Activated CD8-positive, alpha-beta memory T cell treated with anti-CD3 and anti-CD28 coated beads, Interleukin-2, amount 10 ng/mL, durations not matched to agents 7 days and 5 days (primary cell): Measurements from ENCODE around the gene ATP5MC3. TPM values are rescaled to one million over a fixed set of nuclear protein-coding genes. Genes with fewer than 3 reads are reported as not detected.
A peak's percentile ranks its signal among the peaks of the same experiment; 100 is the strongest.

Experiments used
- ATAC-seq: fragments of 150-1000 bp; cut with Tn5 transposase; one replicate; pipeline ENCODE4 v1.10.0; 2021; ENCODE audit warnings: moderate library complexity
- CTCF ChIA-PET: fragments of 350-600 bp; sonication (Branson Sonifier 250); formaldehyde crosslinking; loops from one replicate; lab custom pipeline; 2021; ENCODE audit warnings: antibody characterized with exemption; lab: Charles Lee
- DNase-seq: peaks from one replicate; pipeline ENCODE4 v3.0.0-alpha.2; 2020
- H3K27ac Mint-ChIP-seq: one replicate; pipeline ENCODE4 v1.8.0; 2021; ENCODE audit warnings: mild to moderate bottlenecking, mixed read lengths
- H3K27me3 Mint-ChIP-seq: one replicate; pipeline ENCODE4 v1.8.0; 2021; ENCODE audit warnings: mixed read lengths
- H3K36me3 Mint-ChIP-seq: one replicate; pipeline ENCODE4 v1.8.0; 2021; ENCODE audit warnings: mild to moderate bottlenecking, mixed read lengths
- H3K4me1 Mint-ChIP-seq: one replicate; pipeline ENCODE4 v1.8.0; 2021; ENCODE audit warnings: mixed read lengths
- H3K4me3 Mint-ChIP-seq: one replicate; pipeline ENCODE4 v1.8.0; 2021; ENCODE audit warnings: mild to moderate bottlenecking, moderate library complexity, mixed read lengths
- H3K9me3 Mint-ChIP-seq: one replicate; pipeline ENCODE4 v1.8.0; 2022; ENCODE audit warnings: low read depth, mixed read lengths
- microRNA-seq: library from miRNA; unstranded; fragments of <30 nt; microRNA quantifications from one replicate; pipeline ENCODE4 v1.2.0, GENCODE V29; 2022
- total RNA-seq, 2 experiments: library from RNA; stranded (reverse); gene quantifications; one replicate each; pipeline ENCODE4 v1.2.3, GENCODE V29; 2021

Gene ATP5MC3
- total RNA-seq, 2 experiments from 2014 or later: 240 to 332 TPM

DNA sequence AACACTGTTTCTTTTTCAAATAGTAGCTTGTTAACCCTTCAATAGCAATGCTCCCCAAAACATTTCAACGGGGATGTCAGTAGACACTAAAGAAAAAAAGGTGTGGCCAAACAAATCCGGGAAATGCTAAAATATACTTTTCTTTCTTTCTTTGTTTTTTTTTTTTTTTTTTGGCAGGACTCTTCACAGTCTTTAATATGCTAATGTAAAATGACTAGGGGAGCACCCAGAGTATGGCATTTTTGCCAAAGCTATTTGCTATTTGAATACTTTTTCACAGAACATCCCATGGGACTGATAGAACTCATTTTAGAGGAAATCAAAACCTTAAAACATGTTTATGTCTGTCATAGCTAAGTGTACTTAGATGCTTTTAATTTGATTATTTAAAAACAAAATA, 45.6 kb downstream of the ATP5MC3 start:
- no peaks in the 10 kb centered on the region for H3K9me3 Mint-ChIP-seq
- peaks cover 38% of the 10 kb centered on the region for H3K36me3 Mint-ChIP-seq
- CTCF ChIA-PET: interaction anchor here (0.7 kb wide), 1 partner anchor 12 kb away, joined by 3 read pairs; no protein-coding TSS in a partner anchor
- DNase-seq (no peak), ATAC-seq (no peak)
- H3K27me3 Mint-ChIP-seq: no peaks in the 10 kb centered on the region
- no peak overlapping the region for H3K4me3 Mint-ChIP-seq
- no peak overlapping the region for H3K27ac Mint-ChIP-seq
- H3K4me1 Mint-ChIP-seq: peaks cover 18% of the 10 kb centered on the region

DNA sequence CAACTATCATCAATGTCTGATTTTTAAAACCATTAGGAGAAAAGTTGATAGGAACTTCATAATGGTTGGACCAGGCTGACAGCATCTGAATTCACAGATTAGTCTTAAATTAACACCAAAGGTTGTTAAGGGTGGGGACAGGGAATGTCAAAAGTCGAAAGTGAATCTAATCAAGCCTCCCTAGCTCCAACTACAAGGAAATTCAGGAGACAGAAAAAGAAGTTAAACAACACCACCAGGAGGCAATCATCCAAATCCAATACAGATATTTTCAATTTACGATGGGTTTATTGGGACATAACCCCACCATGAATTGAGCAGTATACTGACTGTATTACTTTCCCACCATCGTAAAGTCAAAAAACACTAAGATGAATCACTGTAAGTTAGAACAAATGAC, 46.3 kb downstream of the ATP5MC3 start:
- H3K9me3 Mint-ChIP-seq: no peaks in the 10 kb centered on the region
- DNase-seq (no peak), ATAC-seq (no peak)
- H3K4me3 Mint-ChIP-seq: no peak overlapping the region
- H3K36me3 Mint-ChIP-seq: peaks cover 37% of the 10 kb centered on the region
- CTCF ChIA-PET: interaction anchor here (0.7 kb wide), 1 partner anchor 11 kb away, joined by 3 read pairs; no protein-coding TSS in a partner anchor
- H3K27ac Mint-ChIP-seq: no peak overlapping the region
- H3K27me3 Mint-ChIP-seq: no peaks in the 10 kb centered on the region
- H3K4me1 Mint-ChIP-seq: peaks cover 18% of the 10 kb centered on the region

DNA sequence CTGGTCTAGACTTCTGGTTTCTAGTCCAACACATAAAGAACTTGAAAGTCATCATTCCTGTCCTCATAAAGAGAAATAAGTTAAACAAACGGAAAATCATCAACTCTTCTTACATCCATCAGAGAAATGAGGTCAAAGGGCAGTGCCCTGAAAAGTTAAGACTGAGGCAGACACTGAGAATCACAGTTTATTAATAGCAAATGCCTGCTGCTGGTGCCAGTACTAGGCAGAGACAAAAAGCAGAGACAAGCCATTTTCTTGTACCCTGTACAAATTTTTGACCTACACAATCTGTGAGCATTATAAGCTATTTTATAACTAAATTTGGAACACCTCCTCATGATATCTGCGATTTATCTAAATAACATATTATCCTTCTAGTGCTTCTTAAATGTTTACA, 50.3 kb downstream of the ATP5MC3 start:
- peaks cover 39% of the 10 kb centered on the region for H3K36me3 Mint-ChIP-seq
- ATAC-seq (no peak), DNase-seq (no peak)
- CTCF ChIA-PET: interaction anchor here (0.6 kb wide), 1 partner anchor 8 kb away, joined by 3 read pairs; no protein-coding TSS in a partner anchor
- H3K27me3 Mint-ChIP-seq: no peaks in the 10 kb centered on the region
- H3K9me3 Mint-ChIP-seq: no peaks in the 10 kb centered on the region
- H3K4me1 Mint-ChIP-seq: peaks cover 2% of the 10 kb centered on the region
- H3K27ac Mint-ChIP-seq: no peak overlapping the region
- no peak overlapping the region for H3K4me3 Mint-ChIP-seq

DNA sequence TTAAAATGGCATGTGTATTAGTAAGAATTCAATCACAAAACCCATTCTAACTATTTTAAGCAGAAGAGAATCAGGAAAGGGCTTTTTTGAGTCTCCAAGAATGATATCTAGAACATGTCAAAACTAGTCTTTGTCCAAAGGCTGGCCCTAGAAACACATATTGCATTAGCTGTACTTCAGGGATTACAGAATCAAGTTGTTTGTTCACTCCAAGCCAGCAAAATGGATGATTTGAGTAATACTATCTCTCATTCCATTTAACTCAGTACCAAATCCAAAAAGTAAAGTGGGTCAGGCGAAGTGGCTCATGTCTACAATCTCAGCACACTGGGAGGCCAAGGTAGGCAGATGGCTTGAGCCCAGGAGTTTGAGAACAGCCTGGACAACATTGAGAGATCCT, 54.8 kb downstream of the ATP5MC3 start:
- H3K9me3 Mint-ChIP-seq: no peaks in the 10 kb centered on the region
- CTCF ChIA-PET: no interaction called here
- H3K27ac Mint-ChIP-seq: no peak overlapping the region

More for the DNA sequence above, 54.8 kb downstream of the ATP5MC3 start:
- Mint-ChIP-seq H3K4me3 (no peak overlapping the region), H3K27me3 (no peaks in the 10 kb centered on the region), H3K4me1 (no peaks in the 10 kb centered on the region), H3K36me3 (peaks cover 36% of the 10 kb centered on the region)
- ATAC-seq (no peak), DNase-seq (no peak)

Small RNA genes lying within 50 kb of the gene (microRNA-seq; reads per million reads assigned to microRNA genes)
- 4.3 reads per million, percentile 5 among the genes with 10 or more reads in this experiment for gene MIR933

Other genes starting within 250 kb of the ATP5MC3 start
- 1 to 10 TPM; 1.7 to 4.5 TPM for gene CHN1, start 176.3 kb downstream of the ATP5MC3 start, total RNA-seq
- gene ATF2, start 13.5 kb downstream of the ATP5MC3 start, total RNA-seq: 10 to 100 TPM; 58.4 to 62.4 TPM